Measurements from ENCODE around the gene IL1R1.

Gene IL1R1

GRCh38 chr2:102208774-102209173 is 66.2 kb downstream of the IL1R1 start:
- no peak for DNase-seq

DNA sequence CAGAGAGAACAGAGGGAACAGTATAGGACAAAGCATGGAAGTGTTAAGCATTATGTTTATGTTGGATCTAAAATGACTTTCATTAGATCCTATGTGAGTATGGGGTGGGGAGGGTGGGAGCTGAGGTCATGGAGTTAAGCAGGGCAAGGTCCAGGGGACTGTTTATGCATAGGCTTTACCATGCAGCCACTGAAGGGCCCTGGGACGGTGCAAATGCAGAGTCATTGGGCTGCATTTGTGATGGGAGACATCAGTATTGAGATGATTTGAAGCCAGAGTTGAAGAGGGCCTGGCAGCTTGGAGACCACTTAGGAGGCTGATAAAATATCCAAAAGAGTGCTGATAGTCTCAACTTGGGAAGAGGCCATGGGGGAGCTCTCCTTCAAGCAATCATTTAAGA is 66.9 kb downstream of the IL1R1 start:
- no peak for DNase-seq

- no peak for DNase-seq
These were observed 74.5 kb downstream of the IL1R1 start for GRCh38 chr2:102217032-102217431.

DNA sequence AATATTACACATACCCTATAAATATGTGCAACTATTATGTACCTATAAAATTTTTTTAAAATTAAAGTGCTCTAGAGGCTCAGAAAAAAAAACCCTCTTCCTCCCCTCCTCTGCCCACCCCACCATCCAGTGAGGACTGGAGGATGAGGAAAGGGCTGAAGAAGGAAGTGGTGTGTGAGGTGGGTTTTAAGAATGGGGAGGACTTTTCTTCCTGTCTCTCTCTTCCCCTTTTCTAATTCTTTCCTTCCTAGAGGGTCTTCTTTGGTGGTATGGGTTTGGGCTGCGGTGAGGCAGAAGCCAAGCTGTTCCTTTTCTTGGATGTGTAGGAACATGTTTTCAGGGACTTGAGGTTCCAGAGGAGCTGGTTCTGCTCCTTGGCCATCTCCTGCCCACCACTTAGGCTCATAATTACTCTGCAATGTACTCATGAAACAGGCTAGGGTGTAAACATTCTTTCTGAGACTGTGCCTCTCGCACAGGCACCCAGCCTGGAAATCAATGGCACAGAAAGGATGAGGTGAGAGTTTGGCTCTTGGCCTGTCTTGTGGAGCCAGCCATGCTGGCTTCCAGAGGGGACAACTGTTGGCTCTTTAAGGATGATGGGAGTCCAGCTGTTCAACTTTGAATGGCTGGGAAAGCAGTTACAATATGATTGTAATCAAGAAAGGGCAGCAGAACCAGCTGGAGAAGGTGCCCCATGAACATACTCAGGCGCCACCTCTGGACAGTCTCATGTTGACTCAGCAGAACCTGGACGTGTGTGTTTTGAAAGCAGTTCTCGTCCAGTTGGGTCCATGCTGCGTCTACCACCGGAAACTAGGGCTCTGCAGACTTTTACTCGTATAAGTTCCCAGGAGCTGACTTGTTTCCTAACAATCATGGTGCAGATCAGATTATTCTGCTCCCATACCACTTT is 82.5 kb downstream of the IL1R1 start:
- no peak for DNase-seq

- DNase-seq, result no peak
These were observed 83.6 kb downstream of the IL1R1 start for GRCh38 chr2:102226171-102226570.

DNA sequence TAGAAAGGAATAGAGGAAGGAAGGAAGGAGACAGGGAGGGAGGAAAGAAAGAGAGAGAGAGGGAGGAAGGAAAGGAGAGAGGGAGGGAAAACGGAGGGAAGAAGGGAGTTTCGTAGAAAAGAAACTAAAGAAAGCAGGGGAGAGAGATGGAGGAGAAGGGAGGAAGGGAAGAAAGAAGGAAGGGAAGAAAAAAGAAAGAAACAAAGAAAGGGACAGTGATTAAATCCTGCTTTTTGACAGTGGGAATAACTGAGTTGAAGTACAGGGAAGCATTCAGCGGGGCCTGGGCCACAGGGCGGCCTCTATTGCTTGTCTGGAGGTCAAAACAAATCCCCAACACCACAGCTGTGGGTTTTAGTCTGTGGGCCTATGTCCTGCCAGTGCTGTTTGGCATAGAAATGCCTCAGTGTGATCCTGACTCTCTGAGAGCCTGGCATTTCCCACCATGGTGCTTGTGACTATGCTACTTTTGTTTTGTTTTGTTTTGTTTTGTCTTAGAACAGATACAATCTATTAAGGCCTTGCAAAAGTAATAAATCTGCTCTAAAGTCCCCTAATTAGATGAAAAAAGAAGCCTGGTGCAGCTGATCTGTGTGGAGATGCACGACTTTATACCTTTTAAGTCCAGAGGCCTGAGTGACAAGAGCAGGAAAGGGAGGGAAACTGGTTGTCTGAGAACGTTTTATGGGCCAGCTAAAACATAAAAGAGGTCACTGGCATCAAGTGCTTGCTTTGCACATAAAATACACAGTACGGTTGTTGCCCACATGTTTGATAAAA is 84.3 kb downstream of the IL1R1 start:
- DNase-seq, result peak in 7 of 14 donors; percentile 10 to 44 (median 27)

DNA sequence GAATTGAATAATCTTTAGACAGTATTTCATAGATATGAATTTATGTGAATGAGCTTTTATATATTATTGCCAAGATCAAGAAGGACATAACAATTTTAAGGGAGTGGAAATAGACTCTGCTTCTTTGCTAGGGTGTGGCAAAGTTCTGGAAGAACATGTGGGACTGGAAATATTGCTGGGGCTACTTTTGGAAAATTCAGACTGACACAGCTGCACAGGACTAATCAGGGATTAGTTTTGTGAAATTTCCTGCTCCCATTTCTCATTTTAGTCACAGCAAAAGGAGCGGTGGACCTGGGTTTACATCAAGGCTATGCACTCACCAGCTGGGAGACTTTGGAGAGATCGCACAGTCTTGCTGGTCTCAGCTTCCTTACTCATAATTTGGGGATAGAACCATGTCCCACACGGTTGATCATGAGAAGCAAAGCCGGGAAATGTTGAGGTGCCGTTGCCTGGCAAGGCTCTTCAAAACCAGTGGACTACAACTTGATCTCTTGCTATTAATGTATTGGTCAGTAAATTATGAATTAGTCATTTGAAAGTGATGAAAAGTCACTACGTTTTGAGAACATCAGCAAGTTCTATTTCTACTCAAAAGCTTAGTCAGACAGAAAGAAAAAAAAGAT is 86.7 kb downstream of the IL1R1 start:
- no peak for DNase-seq

Data from C1 segment of cervical spinal cord (tissue), 14 donors.